NB4 (cell line): Measurements from ENCODE around the gene DDX20.

Experiments used
- POLR2A ChIP-seq: IDR thresholded peaks from 2 replicates; pipeline ENCODE4 v1.6.1; 2011; ENCODE audit warnings: mild to moderate bottlenecking; ENCODE audit not compliant: insufficient read length; ENCODE audit errors: extremely low read depth
- TF ChIP-seq, protein P1 (sequence below): IDR thresholded peaks from one replicate; pipeline ENCODE4 v1.5.1; 2012; ENCODE audit warnings: low read depth, low read length
- TF ChIP-seq, protein P2 (sequence below): IDR thresholded peaks from 2 replicates; pipeline ENCODE4 v1.6.1; 2011; ENCODE audit warnings: low read depth, low read length

DNA sequence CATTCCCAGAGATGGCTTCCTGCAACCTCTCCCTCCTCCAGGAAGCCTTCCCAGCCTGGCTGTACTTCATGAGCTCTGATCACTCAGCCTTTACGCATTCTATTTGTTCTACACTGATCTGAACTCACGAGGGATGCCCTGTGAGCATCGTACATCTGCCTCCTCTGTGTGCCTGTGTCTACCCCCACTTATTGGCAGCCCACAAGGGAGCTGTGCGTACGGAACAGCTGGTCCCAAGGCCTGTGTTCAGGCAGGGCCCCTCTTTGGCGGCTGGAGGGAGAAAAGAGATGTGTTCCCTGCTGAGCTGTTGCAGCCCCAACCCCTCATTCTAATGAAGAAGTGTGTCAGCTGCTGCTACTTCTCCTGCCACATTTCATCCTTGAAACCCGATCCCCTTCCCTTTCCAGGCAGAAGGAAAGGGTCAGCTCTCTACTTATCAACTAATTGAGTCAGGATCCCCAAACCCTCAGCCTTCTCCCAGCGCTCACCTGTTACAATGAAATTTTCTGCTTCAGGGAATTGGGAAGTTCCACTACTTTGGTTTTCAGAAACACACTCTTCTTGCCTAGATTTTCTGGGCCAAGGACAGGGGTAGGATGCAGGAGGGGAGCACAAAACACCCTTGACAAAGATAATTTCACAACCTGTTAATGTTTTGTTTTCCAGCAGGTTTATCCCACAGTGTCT is 19.7 kb upstream of the DDX20 start:
- TF ChIP-seq, protein P1, sequence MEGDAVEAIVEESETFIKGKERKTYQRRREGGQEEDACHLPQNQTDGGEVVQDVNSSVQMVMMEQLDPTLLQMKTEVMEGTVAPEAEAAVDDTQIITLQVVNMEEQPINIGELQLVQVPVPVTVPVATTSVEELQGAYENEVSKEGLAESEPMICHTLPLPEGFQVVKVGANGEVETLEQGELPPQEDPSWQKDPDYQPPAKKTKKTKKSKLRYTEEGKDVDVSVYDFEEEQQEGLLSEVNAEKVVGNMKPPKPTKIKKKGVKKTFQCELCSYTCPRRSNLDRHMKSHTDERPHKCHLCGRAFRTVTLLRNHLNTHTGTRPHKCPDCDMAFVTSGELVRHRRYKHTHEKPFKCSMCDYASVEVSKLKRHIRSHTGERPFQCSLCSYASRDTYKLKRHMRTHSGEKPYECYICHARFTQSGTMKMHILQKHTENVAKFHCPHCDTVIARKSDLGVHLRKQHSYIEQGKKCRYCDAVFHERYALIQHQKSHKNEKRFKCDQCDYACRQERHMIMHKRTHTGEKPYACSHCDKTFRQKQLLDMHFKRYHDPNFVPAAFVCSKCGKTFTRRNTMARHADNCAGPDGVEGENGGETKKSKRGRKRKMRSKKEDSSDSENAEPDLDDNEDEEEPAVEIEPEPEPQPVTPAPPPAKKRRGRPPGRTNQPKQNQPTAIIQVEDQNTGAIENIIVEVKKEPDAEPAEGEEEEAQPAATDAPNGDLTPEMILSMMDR: no peak
- no peak for TF ChIP-seq POLR2A
- TF ChIP-seq, protein P2, sequence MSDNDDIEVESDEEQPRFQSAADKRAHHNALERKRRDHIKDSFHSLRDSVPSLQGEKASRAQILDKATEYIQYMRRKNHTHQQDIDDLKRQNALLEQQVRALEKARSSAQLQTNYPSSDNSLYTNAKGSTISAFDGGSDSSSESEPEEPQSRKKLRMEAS: no peak
